HEK293 (cell line): ENCODE measurements around the gene NAALADL2.

Source experiments
- CTCF ChIA-PET: fragments of 350-600 bp; formaldehyde crosslinking; extraction: SDS; loops from one replicate; lab custom pipeline; 2021; ENCODE audit warnings: antibody characterized with exemption; lab: Yijun Ruan, JAX
- POLR2A ChIA-PET: fragments of 300-600 bp; formaldehyde crosslinking; extraction: SDS; loops from one replicate; lab custom pipeline; 2020; ENCODE audit warnings: antibody characterized with exemption, inconsistent platforms; lab: Yijun Ruan, JAX
- H3K27ac ChIP-seq: fragments of 200-500 bp; sonication (Bioruptor generic); 2 replicates; pipeline ENCODE4 v1.5.1; 2014; ENCODE audit warnings: low read depth, low read length, control low read depth, inconsistent platforms; ENCODE audit errors: extremely low read depth
- H3K36me3 ChIP-seq, 2 experiments: fragments of 200-500 bp in 1 of 2; sonication (Bioruptor generic) in 1 of 2; 1 replicate in 1 of 2; 2 replicates in 1 of 2; pipeline ENCODE4 v1.5.1; 2014 to 2017; ENCODE audit warnings: inconsistent platforms in 2 of 2, low read length in 2 of 2; ENCODE audit not compliant: control insufficient read depth in 2 of 2, insufficient read depth in 1 of 2
- H3K4me1 ChIP-seq: fragments of 200-500 bp; sonication (Bioruptor generic); 2 replicates; pipeline ENCODE4 v1.5.1; 2014; ENCODE audit warnings: mild to moderate bottlenecking, low read length, inconsistent platforms; ENCODE audit not compliant: control insufficient read depth, insufficient read depth
- H3K4me3 ChIP-seq: 2 replicates; pipeline ENCODE4 v1.5.1; 2011; ENCODE audit warnings: low read depth, mild to moderate bottlenecking, control low read depth, low read length, moderate library complexity
- H3K9me3 ChIP-seq: fragments of 200-500 bp; sonication (Bioruptor generic); 2 replicates; pipeline ENCODE4 v1.5.1; 2014; ENCODE audit warnings: low read depth, low read length, inconsistent platforms; ENCODE audit not compliant: control insufficient read depth, insufficient read depth
- BCL11B ChIP-seq: fragments of 450-650 bp; formaldehyde crosslinking; IDR thresholded peaks from 2 replicates; pipeline ENCODE4 v1.5.1; 2016; ENCODE audit warnings: low read depth, missing biosample characterization, missing genetic modification characterization
- KLF9 ChIP-seq: fragments of 450-650 bp; formaldehyde crosslinking; IDR thresholded peaks from 2 replicates; pipeline ENCODE4 v1.5.1; 2016; ENCODE audit warnings: missing biosample characterization, missing genetic modification characterization, low read depth
- ZBTB20 ChIP-seq: fragments of 450-650 bp; formaldehyde crosslinking; IDR thresholded peaks from 2 replicates; pipeline ENCODE4 v1.5.1; 2016; ENCODE audit warnings: missing biosample characterization, missing genetic modification characterization
- ZFHX2 ChIP-seq: fragments of 450-650 bp; formaldehyde crosslinking; conservative IDR thresholded peaks from 2 replicates; pipeline ENCODE4 v1.5.1; 2016; ENCODE audit warnings: missing biosample characterization, missing genetic modification characterization
- ZFP41 ChIP-seq: fragments of 450-650 bp; formaldehyde crosslinking; IDR thresholded peaks from 2 replicates; pipeline ENCODE4 v1.5.1; 2016; ENCODE audit warnings: missing biosample characterization, missing genetic modification characterization, borderline replicate concordance
- ZNF10 ChIP-seq: fragments of 450-650 bp; formaldehyde crosslinking; IDR thresholded peaks from 2 replicates; pipeline ENCODE4 v1.5.1; 2017; ENCODE audit warnings: missing biosample characterization, missing genetic modification characterization
- ZNF132 ChIP-seq: fragments of 450-650 bp; formaldehyde crosslinking; IDR thresholded peaks from 2 replicates; pipeline ENCODE4 v1.5.1; 2017; ENCODE audit warnings: missing biosample characterization, missing genetic modification characterization, borderline replicate concordance
- ZNF175 ChIP-seq: fragments of 450-650 bp; formaldehyde crosslinking; IDR thresholded peaks from 2 replicates; pipeline ENCODE4 v1.5.1; 2016; ENCODE audit warnings: missing biosample characterization, missing genetic modification characterization
- ZNF433 ChIP-seq: fragments of 450-650 bp; formaldehyde crosslinking; IDR thresholded peaks from 2 replicates; pipeline ENCODE4 v1.5.1; 2016; ENCODE audit warnings: missing biosample characterization, missing genetic modification characterization, low read depth
- ZNF530 ChIP-seq: fragments of 450-650 bp; formaldehyde crosslinking; IDR thresholded peaks from 2 replicates; pipeline ENCODE4 v1.5.1; 2016; ENCODE audit warnings: low read depth, missing biosample characterization, missing genetic modification characterization
- ZNF792 ChIP-seq: fragments of 450-650 bp; formaldehyde crosslinking; IDR thresholded peaks from 2 replicates; pipeline ENCODE4 v1.5.1; 2016; ENCODE audit warnings: missing biosample characterization, missing genetic modification characterization
- TF ChIP-seq, protein P1 (sequence below): fragments of 450-650 bp; formaldehyde crosslinking; IDR thresholded peaks from 2 replicates; pipeline ENCODE4 v1.5.1; 2017; ENCODE audit warnings: missing biosample characterization, missing genetic modification characterization
- TF ChIP-seq, protein P2 (sequence below): fragments of 450-650 bp; formaldehyde crosslinking; IDR thresholded peaks from 2 replicates; pipeline ENCODE4 v1.5.1; 2016; ENCODE audit warnings: missing biosample characterization, missing genetic modification characterization, borderline replicate concordance
- TF ChIP-seq, protein P3 (sequence below): sonication (generic); formaldehyde crosslinking; IDR thresholded peaks from 2 replicates; pipeline ENCODE4 v1.8.1; 2022; ENCODE audit warnings: mild to moderate bottlenecking, moderate library complexity, missing genetic modification reagents

NAALADL2 gene

DNA sequence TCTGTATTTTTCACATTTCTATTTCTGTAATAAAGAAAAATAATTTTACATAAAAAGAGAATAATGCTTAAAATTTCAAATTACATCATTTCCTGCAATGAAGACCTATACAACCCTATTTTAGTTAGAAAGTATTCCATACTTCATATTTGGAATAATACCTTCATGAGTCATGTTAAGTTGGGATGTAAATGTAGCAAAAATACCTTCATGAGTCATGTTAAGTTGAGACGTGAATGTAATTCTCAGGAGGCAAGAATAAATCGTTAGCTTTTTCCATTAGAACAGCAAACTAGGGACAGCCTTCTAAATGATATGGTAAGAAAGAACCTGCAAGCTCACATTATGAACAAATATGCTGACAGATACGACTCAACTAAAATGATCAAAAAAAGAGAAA, 91.9 kb downstream of the NAALADL2 start:
- ChIA-PET POLR2A (no interaction called here), CTCF (interaction anchor here (1.0 kb wide), 1 partner anchor 170 kb away, joined by 3 read pairs; no protein-coding TSS in a partner anchor)
- Histone ChIP-seq H3K36me3 (no peaks in the 10 kb centered on the region), H3K27ac (no peak overlapping the region), H3K4me3 (no peak overlapping the region), H3K9me3 (no peaks in the 10 kb centered on the region), H3K4me1 (0 out of 2 replicates have a peak, but pooled peaks cover 5% of the 10 kb centered on the region)
- TF ChIP-seq ZNF433 (tag by site-specific recombination): no peak
- no peak for TF ChIP-seq ZBTB20 (tag by site-specific recombination)

DNA sequence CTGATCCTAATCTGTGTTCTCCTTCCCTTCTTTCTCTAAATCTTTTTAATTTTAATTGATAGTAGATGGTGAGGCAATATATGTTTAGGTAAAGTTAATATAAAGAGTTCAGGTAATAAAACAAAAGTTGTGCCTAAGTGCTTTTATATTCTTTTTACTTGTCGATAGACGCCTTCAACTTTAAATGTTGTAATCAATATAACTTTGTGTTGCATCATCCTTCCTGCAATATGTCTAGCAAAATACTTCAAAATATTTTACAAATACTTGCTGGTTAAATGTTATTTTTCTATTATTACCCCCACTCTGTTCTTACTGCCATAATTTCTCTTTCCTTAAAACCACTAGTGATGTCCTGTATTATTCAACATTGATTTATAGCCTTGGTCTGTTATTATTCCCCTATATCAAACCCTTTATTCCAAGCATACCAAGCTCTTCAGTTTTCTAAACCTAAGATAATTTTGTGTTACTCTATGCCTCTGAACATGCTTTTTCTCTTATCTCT, 92.4 kb downstream of the NAALADL2 start:
- ChIA-PET CTCF (interaction anchor here (1.0 kb wide), 1 partner anchor 170 kb away, joined by 3 read pairs; no protein-coding TSS in a partner anchor), POLR2A (no interaction called here)
- H3K4me3 ChIP-seq: no peak overlapping the region
- no peaks in the 10 kb centered on the region for H3K9me3 ChIP-seq
- H3K27ac ChIP-seq: no peak overlapping the region
- TF ChIP-seq, protein P1, sequence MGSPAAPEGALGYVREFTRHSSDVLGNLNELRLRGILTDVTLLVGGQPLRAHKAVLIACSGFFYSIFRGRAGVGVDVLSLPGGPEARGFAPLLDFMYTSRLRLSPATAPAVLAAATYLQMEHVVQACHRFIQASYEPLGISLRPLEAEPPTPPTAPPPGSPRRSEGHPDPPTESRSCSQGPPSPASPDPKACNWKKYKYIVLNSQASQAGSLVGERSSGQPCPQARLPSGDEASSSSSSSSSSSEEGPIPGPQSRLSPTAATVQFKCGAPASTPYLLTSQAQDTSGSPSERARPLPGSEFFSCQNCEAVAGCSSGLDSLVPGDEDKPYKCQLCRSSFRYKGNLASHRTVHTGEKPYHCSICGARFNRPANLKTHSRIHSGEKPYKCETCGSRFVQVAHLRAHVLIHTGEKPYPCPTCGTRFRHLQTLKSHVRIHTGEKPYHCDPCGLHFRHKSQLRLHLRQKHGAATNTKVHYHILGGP (tag by site-specific recombination): no peak
- TF ChIP-seq ZNF10 (tag by site-specific recombination) (no peak), ZNF433 (tag by site-specific recombination) (no peak), ZFP41 (no peak), ZNF530 (no peak), ZNF175 (tag by site-specific recombination) (no peak), ZNF132 (tag by site-specific recombination) (no peak), BCL11B (tag by site-specific recombination) (no peak), KLF9 (tag by site-specific recombination) (no peak), ZFHX2 (no peak), ZNF792 (tag by site-specific recombination) (no peak)
- TF ChIP-seq, protein P2, sequence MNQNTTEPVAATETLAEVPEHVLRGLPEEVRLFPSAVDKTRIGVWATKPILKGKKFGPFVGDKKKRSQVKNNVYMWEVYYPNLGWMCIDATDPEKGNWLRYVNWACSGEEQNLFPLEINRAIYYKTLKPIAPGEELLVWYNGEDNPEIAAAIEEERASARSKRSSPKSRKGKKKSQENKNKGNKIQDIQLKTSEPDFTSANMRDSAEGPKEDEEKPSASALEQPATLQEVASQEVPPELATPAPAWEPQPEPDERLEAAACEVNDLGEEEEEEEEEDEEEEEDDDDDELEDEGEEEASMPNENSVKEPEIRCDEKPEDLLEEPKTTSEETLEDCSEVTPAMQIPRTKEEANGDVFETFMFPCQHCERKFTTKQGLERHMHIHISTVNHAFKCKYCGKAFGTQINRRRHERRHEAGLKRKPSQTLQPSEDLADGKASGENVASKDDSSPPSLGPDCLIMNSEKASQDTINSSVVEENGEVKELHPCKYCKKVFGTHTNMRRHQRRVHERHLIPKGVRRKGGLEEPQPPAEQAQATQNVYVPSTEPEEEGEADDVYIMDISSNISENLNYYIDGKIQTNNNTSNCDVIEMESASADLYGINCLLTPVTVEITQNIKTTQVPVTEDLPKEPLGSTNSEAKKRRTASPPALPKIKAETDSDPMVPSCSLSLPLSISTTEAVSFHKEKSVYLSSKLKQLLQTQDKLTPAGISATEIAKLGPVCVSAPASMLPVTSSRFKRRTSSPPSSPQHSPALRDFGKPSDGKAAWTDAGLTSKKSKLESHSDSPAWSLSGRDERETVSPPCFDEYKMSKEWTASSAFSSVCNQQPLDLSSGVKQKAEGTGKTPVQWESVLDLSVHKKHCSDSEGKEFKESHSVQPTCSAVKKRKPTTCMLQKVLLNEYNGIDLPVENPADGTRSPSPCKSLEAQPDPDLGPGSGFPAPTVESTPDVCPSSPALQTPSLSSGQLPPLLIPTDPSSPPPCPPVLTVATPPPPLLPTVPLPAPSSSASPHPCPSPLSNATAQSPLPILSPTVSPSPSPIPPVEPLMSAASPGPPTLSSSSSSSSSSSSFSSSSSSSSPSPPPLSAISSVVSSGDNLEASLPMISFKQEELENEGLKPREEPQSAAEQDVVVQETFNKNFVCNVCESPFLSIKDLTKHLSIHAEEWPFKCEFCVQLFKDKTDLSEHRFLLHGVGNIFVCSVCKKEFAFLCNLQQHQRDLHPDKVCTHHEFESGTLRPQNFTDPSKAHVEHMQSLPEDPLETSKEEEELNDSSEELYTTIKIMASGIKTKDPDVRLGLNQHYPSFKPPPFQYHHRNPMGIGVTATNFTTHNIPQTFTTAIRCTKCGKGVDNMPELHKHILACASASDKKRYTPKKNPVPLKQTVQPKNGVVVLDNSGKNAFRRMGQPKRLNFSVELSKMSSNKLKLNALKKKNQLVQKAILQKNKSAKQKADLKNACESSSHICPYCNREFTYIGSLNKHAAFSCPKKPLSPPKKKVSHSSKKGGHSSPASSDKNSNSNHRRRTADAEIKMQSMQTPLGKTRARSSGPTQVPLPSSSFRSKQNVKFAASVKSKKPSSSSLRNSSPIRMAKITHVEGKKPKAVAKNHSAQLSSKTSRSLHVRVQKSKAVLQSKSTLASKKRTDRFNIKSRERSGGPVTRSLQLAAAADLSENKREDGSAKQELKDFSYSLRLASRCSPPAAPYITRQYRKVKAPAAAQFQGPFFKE (tag by site-specific recombination): no peak
- TF ChIP-seq, protein P3, sequence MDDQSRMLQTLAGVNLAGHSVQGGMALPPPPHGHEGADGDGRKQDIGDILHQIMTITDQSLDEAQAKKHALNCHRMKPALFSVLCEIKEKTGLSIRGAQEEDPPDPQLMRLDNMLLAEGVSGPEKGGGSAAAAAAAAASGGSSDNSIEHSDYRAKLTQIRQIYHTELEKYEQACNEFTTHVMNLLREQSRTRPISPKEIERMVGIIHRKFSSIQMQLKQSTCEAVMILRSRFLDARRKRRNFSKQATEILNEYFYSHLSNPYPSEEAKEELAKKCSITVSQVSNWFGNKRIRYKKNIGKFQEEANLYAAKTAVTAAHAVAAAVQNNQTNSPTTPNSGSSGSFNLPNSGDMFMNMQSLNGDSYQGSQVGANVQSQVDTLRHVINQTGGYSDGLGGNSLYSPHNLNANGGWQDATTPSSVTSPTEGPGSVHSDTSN: no peak
- H3K4me1 ChIP-seq: 0 out of 2 replicates have a peak, but pooled peaks cover 5% of the 10 kb centered on the region
- no peaks in the 10 kb centered on the region for H3K36me3 ChIP-seq
